SH-SY5Y (cell line): Measurements from ENCODE around the gene PAK4.

Source experiments
- GATA2 ChIP-seq: IDR thresholded peaks from 2 replicates; pipeline ENCODE4 v1.6.1; 2011; ENCODE audit warnings: mild to moderate bottlenecking, low read depth, low read length
- GATA3 ChIP-seq: IDR thresholded peaks from 2 replicates; pipeline ENCODE4 v1.6.1; 2011; ENCODE audit warnings: low read depth, mild to moderate bottlenecking, low read length, moderate library complexity

DNA sequence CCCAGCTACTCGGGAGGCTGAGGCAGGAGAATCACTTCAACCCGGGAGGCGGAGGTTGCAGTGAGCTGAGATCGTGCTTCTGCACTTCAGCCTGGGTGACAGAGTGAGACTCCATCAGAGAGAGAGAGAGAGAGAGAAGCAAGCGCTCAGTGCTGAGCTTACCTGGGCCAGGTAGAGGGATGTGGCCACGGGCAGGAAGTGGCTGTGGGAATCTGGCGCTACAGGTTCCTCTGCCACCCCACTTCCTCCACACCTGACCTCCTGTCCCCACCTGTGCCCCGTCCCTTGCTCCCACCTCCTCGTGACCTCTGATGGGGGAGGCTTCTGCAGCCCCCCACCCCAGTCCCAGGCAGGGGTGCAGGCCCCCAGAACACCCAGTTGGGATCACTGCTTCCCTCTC is 70.2 kb downstream of the PAK4 start:
- TF ChIP-seq GATA3: no peak
- no peak for TF ChIP-seq GATA2
